ENCODE data around the gene JAM2. TPM values are rescaled to one million over a fixed set of nuclear protein-coding genes. Genes with fewer than 3 reads are reported as not detected.
A peak's percentile ranks its signal among the peaks of the same experiment; 100 is the strongest.

The JAM2 gene
- total RNA-seq, 2 donors from 2014 or later, result 12.3 to 15.6 TPM

DNA sequence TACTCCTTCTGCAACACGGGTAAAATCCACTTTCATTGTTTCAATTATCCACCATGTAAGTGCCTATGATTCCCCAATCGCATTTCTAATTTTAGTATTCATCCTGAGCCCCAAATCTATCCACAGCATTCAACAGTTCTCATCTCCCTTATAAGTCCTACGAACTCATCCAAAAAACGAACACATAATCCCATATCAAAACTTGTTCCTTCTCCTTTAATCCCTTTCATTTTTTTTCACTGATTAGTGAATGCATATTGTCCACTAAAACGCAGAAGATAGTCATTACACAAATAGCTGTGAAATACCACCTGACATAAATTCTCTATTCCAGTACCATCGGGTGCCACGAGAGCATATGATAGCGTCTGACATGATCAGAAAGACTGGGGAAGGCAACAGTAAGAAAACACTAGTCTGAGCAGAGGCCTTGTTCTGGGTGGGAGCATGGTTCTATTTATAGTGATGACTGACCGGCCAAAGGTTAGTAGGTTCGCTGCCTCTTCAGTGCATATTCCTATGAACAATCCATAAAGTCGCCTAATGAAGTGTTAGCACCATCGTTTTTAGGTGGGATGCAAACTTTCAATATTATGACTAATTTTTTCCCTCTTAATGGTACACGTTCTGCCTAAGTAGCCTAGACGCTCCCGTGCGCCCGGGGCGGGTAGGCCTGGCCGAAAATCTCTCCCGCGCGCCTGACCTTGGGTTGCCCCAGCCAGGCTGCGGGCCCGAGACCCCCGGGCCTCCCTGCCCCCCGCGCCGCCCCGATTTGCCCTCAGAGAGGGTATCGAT is 95.0 kb downstream of the JAM2 start:
- DNase-seq (ENCODE audit: low spot score), result no peak
- Histone ChIP-seq H3K27ac (peak overlapping the region; percentile 99 to 100), H3K4me1 (peaks cover 0 to 63% of the 10 kb centered on the region in 2 donors), H3K9me3 (no peaks in the 10 kb centered on the region), H3K4me3 (peak overlapping the region; percentile 91 to 98), H3K27me3 (no peaks in the 10 kb centered on the region), H3K36me3 (peaks cover 24% of the 10 kb centered on the region)
- TF ChIP-seq, protein P1, sequence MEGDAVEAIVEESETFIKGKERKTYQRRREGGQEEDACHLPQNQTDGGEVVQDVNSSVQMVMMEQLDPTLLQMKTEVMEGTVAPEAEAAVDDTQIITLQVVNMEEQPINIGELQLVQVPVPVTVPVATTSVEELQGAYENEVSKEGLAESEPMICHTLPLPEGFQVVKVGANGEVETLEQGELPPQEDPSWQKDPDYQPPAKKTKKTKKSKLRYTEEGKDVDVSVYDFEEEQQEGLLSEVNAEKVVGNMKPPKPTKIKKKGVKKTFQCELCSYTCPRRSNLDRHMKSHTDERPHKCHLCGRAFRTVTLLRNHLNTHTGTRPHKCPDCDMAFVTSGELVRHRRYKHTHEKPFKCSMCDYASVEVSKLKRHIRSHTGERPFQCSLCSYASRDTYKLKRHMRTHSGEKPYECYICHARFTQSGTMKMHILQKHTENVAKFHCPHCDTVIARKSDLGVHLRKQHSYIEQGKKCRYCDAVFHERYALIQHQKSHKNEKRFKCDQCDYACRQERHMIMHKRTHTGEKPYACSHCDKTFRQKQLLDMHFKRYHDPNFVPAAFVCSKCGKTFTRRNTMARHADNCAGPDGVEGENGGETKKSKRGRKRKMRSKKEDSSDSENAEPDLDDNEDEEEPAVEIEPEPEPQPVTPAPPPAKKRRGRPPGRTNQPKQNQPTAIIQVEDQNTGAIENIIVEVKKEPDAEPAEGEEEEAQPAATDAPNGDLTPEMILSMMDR (IDR thresholded peaks at IDR 0.05), result no peak

DNA sequence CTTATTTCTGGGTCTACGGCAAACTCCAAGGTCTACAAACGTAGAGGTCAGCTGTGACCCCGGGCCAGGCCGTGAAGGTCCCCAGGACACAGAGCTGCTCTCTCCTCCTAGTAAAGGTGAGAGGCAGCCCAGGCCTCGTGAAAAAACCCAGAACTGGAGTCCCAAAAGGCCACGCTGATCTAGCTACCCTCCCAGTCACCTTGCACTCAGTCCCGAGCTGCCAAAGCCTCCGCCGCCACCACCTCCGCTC is 95.5 kb downstream of the JAM2 start:
- Histone ChIP-seq H3K4me3 (peak overlapping the region; percentile 91 to 98), H3K27me3 (no peaks in the 10 kb centered on the region), H3K9me3 (no peaks in the 10 kb centered on the region), H3K27ac (peak overlapping the region; percentile 99 to 100), H3K36me3 (peaks cover 19% of the 10 kb centered on the region), H3K4me1 (peaks cover 0 to 62% of the 10 kb centered on the region in 2 donors)
- DNase-seq (ENCODE audit: low spot score), result no peak
- TF ChIP-seq, protein P1 (IDR thresholded peaks at IDR 0.05), result no peak

DNA sequence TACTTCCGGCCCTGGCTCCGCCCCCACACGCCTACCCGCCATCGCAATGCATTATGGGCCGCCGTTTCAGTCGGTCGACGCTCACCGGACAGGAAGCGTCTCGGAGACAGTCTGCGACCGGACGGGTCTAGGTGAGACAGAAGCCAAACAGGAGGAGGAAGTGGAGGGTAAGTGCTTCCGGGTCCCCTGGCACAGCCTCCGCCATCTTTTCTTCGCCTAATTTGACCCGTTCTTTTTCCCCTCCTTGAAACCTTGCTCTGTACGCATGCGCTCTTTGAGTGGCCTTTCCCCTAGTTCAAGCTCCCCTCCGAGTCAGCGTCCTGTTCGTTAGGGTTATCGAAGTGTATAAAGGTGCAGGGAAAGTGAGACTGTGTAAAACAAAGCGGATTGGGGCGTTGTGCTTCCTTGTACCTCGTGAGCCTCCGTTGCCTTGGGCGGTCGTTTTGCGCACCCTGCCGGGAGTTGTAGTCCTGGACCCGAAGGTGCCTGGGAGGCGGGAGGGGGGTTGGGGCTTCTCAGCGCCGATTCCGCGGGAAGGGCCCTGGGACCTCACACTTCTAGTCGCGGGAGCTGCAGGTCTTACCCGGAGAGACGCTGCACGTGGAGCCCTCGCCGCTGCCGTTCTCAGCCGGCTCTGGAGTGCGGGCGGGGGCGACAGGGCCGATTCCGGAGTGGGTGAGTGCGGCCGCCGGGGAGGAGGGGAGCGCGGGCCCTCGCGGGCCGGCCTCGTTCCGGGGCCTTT is 96.0 kb downstream of the JAM2 start, which contains the start of the genes ATP5PF and GABPA:
ATP5PF (minus strand) TSS at position 1 of the 742 bp plus-strand sequence. CDS start 5,110 bp downstream, outside the sequence.
GABPA (plus strand) TSS at position 69 of the 742 bp plus-strand sequence. CDS start 6,627 bp downstream, outside the sequence.
- no peaks in the 10 kb centered on the region for H3K9me3 ChIP-seq
- H3K4me1 ChIP-seq, result peaks cover 0 to 57% of the 10 kb centered on the region in 2 donors
- H3K36me3 ChIP-seq, result peaks cover 14% of the 10 kb centered on the region
- peak within 1 kb of the TSS; percentile 91 to 98 for H3K4me3 ChIP-seq
- TF ChIP-seq, protein P1 (IDR thresholded peaks at IDR 0.05), result no peak
- peak; percentile 96 for DNase-seq (ENCODE audit: low spot score)
- no peaks in the 10 kb centered on the region for H3K27me3 ChIP-seq
- H3K27ac ChIP-seq, result peak within 1 kb of the TSS; percentile 99 to 100

DNA sequence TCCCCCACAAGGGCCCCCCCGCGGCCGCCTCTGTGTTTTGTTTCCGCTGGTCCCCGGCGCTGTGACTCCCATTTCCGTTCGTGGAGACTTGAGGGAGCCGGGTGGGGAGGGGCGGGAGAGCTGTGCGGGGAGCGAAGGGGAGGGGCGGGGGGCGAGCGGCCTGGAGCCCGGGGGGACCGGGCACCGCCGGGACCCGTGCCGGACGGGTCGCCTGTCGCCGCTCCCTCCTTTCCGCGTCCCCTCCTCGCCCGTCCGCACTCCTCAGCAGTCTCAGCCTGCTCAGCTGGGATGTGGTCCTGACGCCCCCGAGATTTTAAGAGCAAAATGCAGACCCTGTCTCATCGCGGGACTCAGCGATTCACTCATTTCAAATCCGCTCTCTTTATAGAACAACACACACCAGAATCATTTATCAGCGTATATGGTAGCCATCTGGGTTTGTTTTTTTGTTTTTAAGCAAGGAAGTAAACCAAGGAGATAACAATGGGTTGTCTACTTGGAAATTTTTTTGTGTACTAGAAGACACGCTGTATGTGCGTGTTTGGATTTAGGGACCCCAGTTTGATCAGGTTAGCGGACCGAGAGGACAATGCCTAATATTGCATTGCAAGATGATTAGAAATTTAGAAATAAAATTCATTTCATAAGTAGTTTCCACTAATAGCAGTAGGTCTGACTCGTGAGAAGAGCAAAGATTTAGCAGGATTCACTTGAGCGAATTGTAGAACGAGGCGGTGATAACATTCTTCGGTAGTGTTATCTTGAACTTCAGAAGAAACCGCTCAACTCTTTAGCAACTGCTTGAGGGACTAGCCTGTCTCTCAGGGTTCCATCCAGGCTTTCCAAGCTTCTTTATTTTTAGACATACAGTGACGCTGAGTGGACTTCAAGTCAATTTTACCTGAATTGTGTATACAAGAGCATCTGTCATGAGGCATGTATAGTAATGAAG is 96.9 kb downstream of the JAM2 start:
- Histone ChIP-seq H3K4me3 (peak overlapping the region; percentile 91 to 98), H3K27ac (peak overlapping the region; percentile 99 to 100), H3K36me3 (peaks cover 12% of the 10 kb centered on the region), H3K27me3 (no peaks in the 10 kb centered on the region), H3K9me3 (no peaks in the 10 kb centered on the region), H3K4me1 (peaks cover 0 to 49% of the 10 kb centered on the region in 2 donors)
- TF ChIP-seq, protein P1 (IDR thresholded peaks at IDR 0.05), result no peak
- DNase-seq (ENCODE audit: low spot score), result peak; percentile 84

DNA sequence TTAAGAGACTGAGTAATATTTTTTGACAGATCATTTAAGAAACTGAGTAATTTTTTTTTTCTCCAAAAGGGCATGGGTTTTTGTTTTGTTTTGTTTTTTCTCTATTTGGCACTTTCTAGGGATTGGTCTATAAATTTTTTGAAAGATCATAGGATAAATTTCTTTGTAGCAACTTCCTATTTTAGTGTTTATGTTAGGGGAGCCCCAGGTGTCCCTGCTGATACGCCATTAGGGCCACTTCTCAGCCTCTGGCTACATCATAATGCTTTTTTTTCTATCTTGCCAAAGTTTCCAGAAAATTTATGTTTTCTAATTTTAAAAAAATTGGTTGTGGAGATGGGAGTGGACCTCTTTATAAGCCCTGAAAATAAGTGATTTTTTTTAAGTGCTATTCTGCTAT is 98.4 kb downstream of the JAM2 start:
- no peak for DNase-seq (ENCODE audit: low spot score)
- no peaks in the 10 kb centered on the region for H3K9me3 ChIP-seq
- TF ChIP-seq, protein P1 (IDR thresholded peaks at IDR 0.05), result no peak
- peak overlapping the region; percentile 99 to 100 for H3K27ac ChIP-seq
- no peak overlapping the region for H3K4me3 ChIP-seq
- no peaks in the 10 kb centered on the region for H3K27me3 ChIP-seq
- H3K4me1 ChIP-seq, result peaks cover 0 to 34% of the 10 kb centered on the region in 2 donors
- no peaks in the 10 kb centered on the region for H3K36me3 ChIP-seq
